Measurements from ENCODE around the gene PNPLA2.

Gene PNPLA2

GRCh38 chr11:843818-844692 is 25.3 kb downstream of the PNPLA2 start:
- Histone ChIP-seq H3K27ac (ENCODE audit: low read depth, low read length) (peak overlapping the region; percentile 92), H3K9ac (ENCODE audit: low read length in 5 of 5) (peak overlapping the region; percentile 4 to 89 (median 77)), H3K9me3 (ENCODE audit: control insufficient read depth in 5 of 5, low read length in 5 of 5) (no peaks in the 10 kb centered on the region), H3K36me3 (ENCODE audit: control insufficient read depth in 5 of 5, insufficient read depth in 5 of 5, low read length in 5 of 5) (peaks cover 0 to 22% (median 20%) of the 10 kb centered on the region in 5 donors), H3K4me3 (ENCODE audit: low read depth in 1 of 5, low read length in 5 of 5) (peak overlapping the region; percentile 59 to 94 (median 86)), H3K4me1 (ENCODE audit: control insufficient read depth in 5 of 5, insufficient read depth in 5 of 5, low read length in 5 of 5) (peaks cover 15 to 85% (median 78%) of the 10 kb centered on the region in 5 donors), H3K27me3 (ENCODE audit: control insufficient read depth in 5 of 5, insufficient read depth in 4 of 5, low read length in 5 of 5) (no peaks in the 10 kb centered on the region)

- H3K4me1 ChIP-seq (ENCODE audit: control insufficient read depth in 5 of 5, insufficient read depth in 5 of 5, low read length in 5 of 5): peaks cover 15 to 81% (median 74%) of the 10 kb centered on the region in 5 donors
- peak overlapping the region in 4 of 5 donors; percentile 62 to 94 (median 85) for H3K4me3 ChIP-seq (ENCODE audit: low read depth in 1 of 5, low read length in 5 of 5)
- H3K27ac ChIP-seq (ENCODE audit: low read depth, low read length): peak overlapping the region; percentile 92
- peaks cover 0 to 12% (median 11%) of the 10 kb centered on the region in 5 donors for H3K36me3 ChIP-seq (ENCODE audit: control insufficient read depth in 5 of 5, insufficient read depth in 5 of 5, low read length in 5 of 5)
- no peaks in the 10 kb centered on the region for H3K9me3 ChIP-seq (ENCODE audit: control insufficient read depth in 5 of 5, low read length in 5 of 5)
- H3K9ac ChIP-seq (ENCODE audit: low read length in 5 of 5): peak overlapping the region in 3 of 5 donors; percentile 51 to 79 (median 73)
- no peaks in the 10 kb centered on the region for H3K27me3 ChIP-seq (ENCODE audit: control insufficient read depth in 5 of 5, insufficient read depth in 4 of 5, low read length in 5 of 5)
Measured at GRCh38 chr11:844693-845644, 26.3 kb downstream of the PNPLA2 start.

GRCh38 chr11:845872-846495 is 27.3 kb downstream of the PNPLA2 start:
- peaks cover 8 to 80% (median 71%) of the 10 kb centered on the region in 5 donors for H3K4me1 ChIP-seq (ENCODE audit: control insufficient read depth in 5 of 5, insufficient read depth in 5 of 5, low read length in 5 of 5)
- H3K27me3 ChIP-seq (ENCODE audit: control insufficient read depth in 5 of 5, insufficient read depth in 4 of 5, low read length in 5 of 5): no peaks in the 10 kb centered on the region
- peak overlapping the region in 4 of 5 donors; percentile 62 to 94 (median 85) for H3K4me3 ChIP-seq (ENCODE audit: low read depth in 1 of 5, low read length in 5 of 5)
- peak overlapping the region in 3 of 5 donors; percentile 51 to 79 (median 73) for H3K9ac ChIP-seq (ENCODE audit: low read length in 5 of 5)
- peaks cover 0 to 11% (median 8%) of the 10 kb centered on the region in 5 donors for H3K36me3 ChIP-seq (ENCODE audit: control insufficient read depth in 5 of 5, insufficient read depth in 5 of 5, low read length in 5 of 5)
- H3K9me3 ChIP-seq (ENCODE audit: control insufficient read depth in 5 of 5, low read length in 5 of 5): no peaks in the 10 kb centered on the region
- H3K27ac ChIP-seq (ENCODE audit: low read depth, low read length): peak overlapping the region; percentile 92

- no peaks in the 10 kb centered on the region for H3K9me3 ChIP-seq (ENCODE audit: control insufficient read depth in 5 of 5, low read length in 5 of 5)
- peak overlapping the region in 2 of 5 donors; percentile 19 to 56 for H3K9ac ChIP-seq (ENCODE audit: low read length in 5 of 5)
- peaks cover 5 to 78% (median 71%) of the 10 kb centered on the region in 5 donors for H3K4me1 ChIP-seq (ENCODE audit: control insufficient read depth in 5 of 5, insufficient read depth in 5 of 5, low read length in 5 of 5)
- peaks cover 0 to 15% (median 8%) of the 10 kb centered on the region in 5 donors for H3K36me3 ChIP-seq (ENCODE audit: control insufficient read depth in 5 of 5, insufficient read depth in 5 of 5, low read length in 5 of 5)
- H3K27me3 ChIP-seq (ENCODE audit: control insufficient read depth in 5 of 5, insufficient read depth in 4 of 5, low read length in 5 of 5): no peaks in the 10 kb centered on the region
- peak overlapping the region in 1 of 5 donors; percentile 16 for H3K4me3 ChIP-seq (ENCODE audit: low read depth in 1 of 5, low read length in 5 of 5)
- H3K27ac ChIP-seq (ENCODE audit: low read depth, low read length): peak overlapping the region; percentile 92
Measured at GRCh38 chr11:846496-847098, 27.9 kb downstream of the PNPLA2 start.

GRCh38 chr11:847876-848275 is 29.2 kb downstream of the PNPLA2 start:
- peaks cover 5 to 77% (median 66%) of the 10 kb centered on the region in 5 donors for H3K4me1 ChIP-seq (ENCODE audit: control insufficient read depth in 5 of 5, insufficient read depth in 5 of 5, low read length in 5 of 5)
- H3K9me3 ChIP-seq (ENCODE audit: control insufficient read depth in 5 of 5, low read length in 5 of 5): no peaks in the 10 kb centered on the region
- H3K36me3 ChIP-seq (ENCODE audit: control insufficient read depth in 5 of 5, insufficient read depth in 5 of 5, low read length in 5 of 5): peaks cover 0 to 17% (median 10%) of the 10 kb centered on the region in 5 donors
- no peak overlapping the region for H3K4me3 ChIP-seq (ENCODE audit: low read depth in 1 of 5, low read length in 5 of 5)
- H3K27me3 ChIP-seq (ENCODE audit: control insufficient read depth in 5 of 5, insufficient read depth in 4 of 5, low read length in 5 of 5): no peaks in the 10 kb centered on the region
- no peak overlapping the region for H3K27ac ChIP-seq (ENCODE audit: low read depth, low read length)
- no peak overlapping the region for H3K9ac ChIP-seq (ENCODE audit: low read length in 5 of 5)

GRCh38 chr11:848380-848931 is 29.7 kb downstream of the PNPLA2 start:
- Histone ChIP-seq H3K9ac (ENCODE audit: low read length in 5 of 5) (no peak overlapping the region), H3K4me1 (ENCODE audit: control insufficient read depth in 5 of 5, insufficient read depth in 5 of 5, low read length in 5 of 5) (peaks cover 5 to 72% (median 65%) of the 10 kb centered on the region in 5 donors), H3K9me3 (ENCODE audit: control insufficient read depth in 5 of 5, low read length in 5 of 5) (no peaks in the 10 kb centered on the region), H3K4me3 (ENCODE audit: low read depth in 1 of 5, low read length in 5 of 5) (no peak overlapping the region), H3K27ac (ENCODE audit: low read depth, low read length) (no peak overlapping the region), H3K36me3 (ENCODE audit: control insufficient read depth in 5 of 5, insufficient read depth in 5 of 5, low read length in 5 of 5) (peaks cover 0 to 17% (median 10%) of the 10 kb centered on the region in 5 donors), H3K27me3 (ENCODE audit: control insufficient read depth in 5 of 5, insufficient read depth in 4 of 5, low read length in 5 of 5) (no peaks in the 10 kb centered on the region)

- no peak overlapping the region for H3K9ac ChIP-seq (ENCODE audit: low read length in 5 of 5)
- H3K27ac ChIP-seq (ENCODE audit: low read depth, low read length): no peak overlapping the region
- H3K36me3 ChIP-seq (ENCODE audit: control insufficient read depth in 5 of 5, insufficient read depth in 5 of 5, low read length in 5 of 5): peaks cover 0 to 24% (median 10%) of the 10 kb centered on the region in 5 donors
- H3K4me1 ChIP-seq (ENCODE audit: control insufficient read depth in 5 of 5, insufficient read depth in 5 of 5, low read length in 5 of 5): peaks cover 5 to 65% (median 58%) of the 10 kb centered on the region in 5 donors
- peak overlapping the region in 1 of 5 donors; percentile 15 for H3K4me3 ChIP-seq (ENCODE audit: low read depth in 1 of 5, low read length in 5 of 5)
- no peaks in the 10 kb centered on the region for H3K9me3 ChIP-seq (ENCODE audit: control insufficient read depth in 5 of 5, low read length in 5 of 5)
- H3K27me3 ChIP-seq (ENCODE audit: control insufficient read depth in 5 of 5, insufficient read depth in 4 of 5, low read length in 5 of 5): no peaks in the 10 kb centered on the region
Measured at GRCh38 chr11:849104-849824, 30.6 kb downstream of the PNPLA2 start.

- Histone ChIP-seq H3K9ac (ENCODE audit: low read length in 5 of 5) (no peak overlapping the region), H3K27me3 (ENCODE audit: control insufficient read depth in 5 of 5, insufficient read depth in 4 of 5, low read length in 5 of 5) (no peaks in the 10 kb centered on the region), H3K36me3 (ENCODE audit: control insufficient read depth in 5 of 5, insufficient read depth in 5 of 5, low read length in 5 of 5) (peaks cover 0 to 31% (median 15%) of the 10 kb centered on the region in 5 donors), H3K4me3 (ENCODE audit: low read depth in 1 of 5, low read length in 5 of 5) (peak overlapping the region in 1 of 5 donors; percentile 22), H3K4me1 (ENCODE audit: control insufficient read depth in 5 of 5, insufficient read depth in 5 of 5, low read length in 5 of 5) (peaks cover 3 to 68% (median 58%) of the 10 kb centered on the region in 5 donors), H3K27ac (ENCODE audit: low read depth, low read length) (no peak overlapping the region), H3K9me3 (ENCODE audit: control insufficient read depth in 5 of 5, low read length in 5 of 5) (no peaks in the 10 kb centered on the region)
Measured at GRCh38 chr11:849951-850774, 31.4 kb downstream of the PNPLA2 start.
